Kidney epithelial cell (primary cell): ENCODE data around the gene PLAC1. TPM values are rescaled to one million over a fixed set of nuclear protein-coding genes. Genes with fewer than 3 reads are reported as not detected.

ENCODE experiments used
- DNase-seq: peaks from one replicate; pipeline ENCODE4 v3.0.0-alpha.2; 2010; ENCODE audit warnings: low read depth
- H3K27me3 ChIP-seq: 2 replicates; pipeline ENCODE4 v1.6.0; 2011; ENCODE audit warnings: low read length; ENCODE audit not compliant: control insufficient read depth, insufficient read depth
- H3K36me3 ChIP-seq: 2 replicates; pipeline ENCODE4 v1.5.1; 2011; ENCODE audit warnings: low read length; ENCODE audit not compliant: control insufficient read depth, insufficient read depth
- H3K4me3 ChIP-seq: 2 replicates; pipeline ENCODE4 v1.5.1; 2011; ENCODE audit warnings: low read depth, mild to moderate bottlenecking, control low read depth, low read length
- total RNA-seq: library from RNA; depleted of rRNA; stranded (reverse); fragments of >200 nt; gene quantifications from 2 replicates; pipeline ENCODE4 v1.2.3, GENCODE V29; 2015
- TF ChIP-seq, protein P1 (sequence below): IDR thresholded peaks from 2 replicates; pipeline ENCODE4 v1.5.1; 2011; ENCODE audit warnings: mild to moderate bottlenecking, moderate library complexity, low read length, control low read depth, inconsistent platforms; ENCODE audit not compliant: insufficient read depth, poor library complexity, severe bottlenecking

The PLAC1 gene
- total RNA-seq, 1 donor from 2014 or later, result not detected

DNA sequence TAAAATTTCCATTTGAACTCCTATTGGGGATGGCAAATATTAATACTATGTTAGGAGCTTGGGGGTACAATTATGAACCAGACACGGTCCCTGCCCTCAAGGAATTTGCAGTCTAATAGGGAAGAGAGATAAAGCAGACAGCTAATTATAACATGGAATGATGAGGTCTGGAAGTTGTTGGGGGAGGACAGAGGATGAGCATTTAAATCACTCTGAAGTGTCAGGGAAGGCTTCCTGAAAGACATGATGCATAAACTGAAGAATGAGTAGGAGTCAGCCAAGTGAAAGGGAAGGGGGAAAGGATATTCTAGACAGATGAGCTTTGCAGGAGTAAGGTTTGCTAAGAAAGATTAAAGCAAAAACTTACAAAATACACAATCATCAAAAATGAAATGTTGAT, 15.9 kb downstream of the PLAC1 start:
- Histone ChIP-seq H3K4me3 (no peak overlapping the region), H3K27me3 (no peaks in the 10 kb centered on the region), H3K36me3 (no peaks in the 10 kb centered on the region)
- DNase-seq, result peak; percentile 12
- TF ChIP-seq, protein P1, sequence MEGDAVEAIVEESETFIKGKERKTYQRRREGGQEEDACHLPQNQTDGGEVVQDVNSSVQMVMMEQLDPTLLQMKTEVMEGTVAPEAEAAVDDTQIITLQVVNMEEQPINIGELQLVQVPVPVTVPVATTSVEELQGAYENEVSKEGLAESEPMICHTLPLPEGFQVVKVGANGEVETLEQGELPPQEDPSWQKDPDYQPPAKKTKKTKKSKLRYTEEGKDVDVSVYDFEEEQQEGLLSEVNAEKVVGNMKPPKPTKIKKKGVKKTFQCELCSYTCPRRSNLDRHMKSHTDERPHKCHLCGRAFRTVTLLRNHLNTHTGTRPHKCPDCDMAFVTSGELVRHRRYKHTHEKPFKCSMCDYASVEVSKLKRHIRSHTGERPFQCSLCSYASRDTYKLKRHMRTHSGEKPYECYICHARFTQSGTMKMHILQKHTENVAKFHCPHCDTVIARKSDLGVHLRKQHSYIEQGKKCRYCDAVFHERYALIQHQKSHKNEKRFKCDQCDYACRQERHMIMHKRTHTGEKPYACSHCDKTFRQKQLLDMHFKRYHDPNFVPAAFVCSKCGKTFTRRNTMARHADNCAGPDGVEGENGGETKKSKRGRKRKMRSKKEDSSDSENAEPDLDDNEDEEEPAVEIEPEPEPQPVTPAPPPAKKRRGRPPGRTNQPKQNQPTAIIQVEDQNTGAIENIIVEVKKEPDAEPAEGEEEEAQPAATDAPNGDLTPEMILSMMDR, result no peak

GRCh38 chrX:134641346-134641745, 16.9 kb downstream of the PLAC1 start:
- TF ChIP-seq, protein P1, result no peak
- no peaks in the 10 kb centered on the region for H3K36me3 ChIP-seq
- DNase-seq, result no peak
- no peak overlapping the region for H3K4me3 ChIP-seq
- no peaks in the 10 kb centered on the region for H3K27me3 ChIP-seq

DNA sequence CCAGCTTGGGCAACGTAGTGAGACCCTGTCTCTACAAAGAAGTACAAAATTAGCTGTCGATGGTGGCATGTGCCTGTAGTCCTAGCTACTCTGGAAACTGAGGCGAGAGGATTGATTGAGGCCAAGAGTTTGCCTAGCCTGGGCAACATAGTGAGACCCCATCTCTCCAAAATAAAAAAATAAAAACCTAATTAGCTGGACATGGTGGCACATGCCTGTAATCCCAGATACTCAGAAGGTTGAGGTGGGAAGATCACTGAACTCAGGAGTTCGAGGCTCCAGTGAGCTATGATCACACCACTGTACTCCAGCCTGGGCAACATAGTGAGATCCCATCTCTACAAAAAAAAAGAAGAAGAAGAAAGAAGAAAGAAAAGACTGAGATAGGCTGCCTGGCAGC, 17.4 kb downstream of the PLAC1 start:
- TF ChIP-seq, protein P1, result no peak
- no peaks in the 10 kb centered on the region for H3K36me3 ChIP-seq
- DNase-seq, result no peak

GRCh38 chrX:134636851-134637250, 21.4 kb downstream of the PLAC1 start:
- H3K4me3 ChIP-seq, result no peak overlapping the region
- DNase-seq, result no peak
- H3K36me3 ChIP-seq, result no peaks in the 10 kb centered on the region
- TF ChIP-seq, protein P1, result no peak
- H3K27me3 ChIP-seq, result peaks cover 2% of the 10 kb centered on the region

More for the DNA sequence above, 17.4 kb downstream of the PLAC1 start:
- no peaks in the 10 kb centered on the region for H3K27me3 ChIP-seq
- no peak overlapping the region for H3K4me3 ChIP-seq

DNA sequence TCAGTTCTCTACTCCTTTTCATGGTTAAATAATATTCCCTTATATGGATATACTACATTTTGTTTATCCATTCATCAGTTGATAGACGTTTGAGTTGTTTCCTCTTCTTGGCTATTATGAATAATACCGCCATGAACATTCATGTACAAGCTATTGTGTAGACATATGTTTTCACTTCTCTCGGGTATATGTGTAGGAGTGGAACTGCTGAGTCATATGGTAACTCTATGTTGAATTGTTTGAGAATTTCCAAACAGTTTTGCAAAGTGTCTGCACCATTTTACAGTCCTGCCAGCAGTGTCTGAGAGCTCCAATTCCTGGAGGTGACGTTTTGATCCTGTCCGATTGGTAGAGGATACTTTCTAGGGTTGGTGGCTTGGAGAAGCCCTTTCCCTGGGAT, 23.6 kb downstream of the PLAC1 start:
- DNase-seq, result no peak
- TF ChIP-seq, protein P1, result no peak
- no peaks in the 10 kb centered on the region for H3K36me3 ChIP-seq
- H3K4me3 ChIP-seq, result no peak overlapping the region
- H3K27me3 ChIP-seq, result peaks cover 2% of the 10 kb centered on the region

DNA sequence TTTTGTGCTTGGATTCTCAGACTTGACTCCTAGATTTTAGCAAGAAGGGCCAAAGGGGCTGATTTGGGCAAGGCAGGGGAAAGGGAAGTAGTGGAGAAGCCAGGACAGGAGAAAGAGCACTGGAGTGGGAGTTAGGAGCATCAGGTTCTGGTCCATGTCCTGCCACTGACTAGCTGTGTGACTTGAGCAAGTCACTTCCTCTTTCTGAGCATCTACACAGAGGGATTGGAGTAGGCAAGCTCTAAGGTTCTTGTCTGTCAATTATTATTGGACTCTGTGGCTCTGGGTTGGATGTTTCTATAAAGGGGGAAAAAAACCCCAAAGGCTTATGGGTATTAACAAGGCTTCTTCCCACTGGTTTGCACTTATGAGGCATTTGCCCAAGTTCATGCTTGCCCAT, 24.4 kb downstream of the PLAC1 start:
- peaks cover 2% of the 10 kb centered on the region for H3K27me3 ChIP-seq
- no peaks in the 10 kb centered on the region for H3K36me3 ChIP-seq
- TF ChIP-seq, protein P1, result no peak
- no peak overlapping the region for H3K4me3 ChIP-seq
- no peak for DNase-seq
